Fibroblast of villous mesenchyme (primary cell): ENCODE measurements around the gene OTOGL. TPM values are rescaled to one million over a fixed set of nuclear protein-coding genes. Genes with fewer than 3 reads are reported as not detected.

ENCODE experiments used
- DNase-seq: peaks from one replicate; pipeline ENCODE4 v3.0.0-alpha.2; 2010; ENCODE audit warnings: low read depth
- H3K4me3 ChIP-seq: 2 replicates; pipeline ENCODE4 v1.5.1; 2011; ENCODE audit warnings: low read depth, mild to moderate bottlenecking, low read length
- total RNA-seq: library from RNA; depleted of rRNA; stranded (reverse); fragments of >200 nt; gene quantifications from 2 replicates; pipeline ENCODE4 v1.2.3, GENCODE V29; 2012
- TF ChIP-seq, protein P1 (sequence below): IDR thresholded peaks from 2 replicates; pipeline ENCODE4 v1.5.1; 2012; ENCODE audit warnings: low read depth, mild to moderate bottlenecking, low read length; ENCODE audit not compliant: insufficient read depth

OTOGL gene
- total RNA-seq, 1 donor: under 0.01 TPM

DNA sequence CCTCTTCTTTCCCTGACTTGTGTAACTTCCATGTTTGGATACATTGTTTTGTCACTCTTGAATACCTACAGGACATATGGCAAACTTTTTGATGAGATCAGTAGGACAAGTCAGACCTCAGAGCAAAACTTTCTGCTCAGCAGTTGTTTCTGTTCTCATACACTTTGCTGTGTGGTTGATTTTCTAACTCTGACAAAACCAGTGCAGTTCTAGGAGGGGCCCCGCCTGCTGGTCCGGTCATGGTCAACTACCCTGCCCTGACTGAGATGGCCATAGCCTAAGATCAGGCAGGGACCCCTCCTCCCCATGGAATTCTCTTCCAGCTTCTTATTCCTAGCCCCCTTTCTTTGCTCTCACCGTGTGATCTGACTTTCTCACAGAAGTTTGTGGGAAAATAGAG, 92.8 kb downstream of the OTOGL start:
- H3K4me3 ChIP-seq: no peak overlapping the region
- peak; percentile 29 for DNase-seq
- TF ChIP-seq, protein P1, sequence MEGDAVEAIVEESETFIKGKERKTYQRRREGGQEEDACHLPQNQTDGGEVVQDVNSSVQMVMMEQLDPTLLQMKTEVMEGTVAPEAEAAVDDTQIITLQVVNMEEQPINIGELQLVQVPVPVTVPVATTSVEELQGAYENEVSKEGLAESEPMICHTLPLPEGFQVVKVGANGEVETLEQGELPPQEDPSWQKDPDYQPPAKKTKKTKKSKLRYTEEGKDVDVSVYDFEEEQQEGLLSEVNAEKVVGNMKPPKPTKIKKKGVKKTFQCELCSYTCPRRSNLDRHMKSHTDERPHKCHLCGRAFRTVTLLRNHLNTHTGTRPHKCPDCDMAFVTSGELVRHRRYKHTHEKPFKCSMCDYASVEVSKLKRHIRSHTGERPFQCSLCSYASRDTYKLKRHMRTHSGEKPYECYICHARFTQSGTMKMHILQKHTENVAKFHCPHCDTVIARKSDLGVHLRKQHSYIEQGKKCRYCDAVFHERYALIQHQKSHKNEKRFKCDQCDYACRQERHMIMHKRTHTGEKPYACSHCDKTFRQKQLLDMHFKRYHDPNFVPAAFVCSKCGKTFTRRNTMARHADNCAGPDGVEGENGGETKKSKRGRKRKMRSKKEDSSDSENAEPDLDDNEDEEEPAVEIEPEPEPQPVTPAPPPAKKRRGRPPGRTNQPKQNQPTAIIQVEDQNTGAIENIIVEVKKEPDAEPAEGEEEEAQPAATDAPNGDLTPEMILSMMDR: no peak

DNA sequence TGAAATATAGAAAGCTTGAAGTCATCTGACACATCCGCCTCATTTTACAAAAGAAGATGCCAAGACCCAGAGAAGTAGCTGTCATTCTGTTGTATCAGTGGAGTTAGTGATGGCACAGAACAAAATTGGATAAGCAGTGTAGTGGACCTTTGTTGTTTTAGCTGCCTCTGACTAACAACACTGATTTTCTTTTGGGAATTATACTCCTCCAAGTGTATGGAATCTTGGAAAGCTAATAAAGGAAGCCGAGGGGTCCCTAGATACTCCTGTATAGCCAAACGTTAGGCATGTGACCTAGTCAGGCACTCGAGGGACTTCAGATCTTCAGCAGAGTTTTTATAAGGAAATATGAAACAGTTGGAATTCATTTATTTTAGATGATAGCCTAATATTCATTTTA, 94.5 kb downstream of the OTOGL start:
- H3K4me3 ChIP-seq: no peak overlapping the region
- no peak for DNase-seq
- TF ChIP-seq, protein P1: no peak

DNA sequence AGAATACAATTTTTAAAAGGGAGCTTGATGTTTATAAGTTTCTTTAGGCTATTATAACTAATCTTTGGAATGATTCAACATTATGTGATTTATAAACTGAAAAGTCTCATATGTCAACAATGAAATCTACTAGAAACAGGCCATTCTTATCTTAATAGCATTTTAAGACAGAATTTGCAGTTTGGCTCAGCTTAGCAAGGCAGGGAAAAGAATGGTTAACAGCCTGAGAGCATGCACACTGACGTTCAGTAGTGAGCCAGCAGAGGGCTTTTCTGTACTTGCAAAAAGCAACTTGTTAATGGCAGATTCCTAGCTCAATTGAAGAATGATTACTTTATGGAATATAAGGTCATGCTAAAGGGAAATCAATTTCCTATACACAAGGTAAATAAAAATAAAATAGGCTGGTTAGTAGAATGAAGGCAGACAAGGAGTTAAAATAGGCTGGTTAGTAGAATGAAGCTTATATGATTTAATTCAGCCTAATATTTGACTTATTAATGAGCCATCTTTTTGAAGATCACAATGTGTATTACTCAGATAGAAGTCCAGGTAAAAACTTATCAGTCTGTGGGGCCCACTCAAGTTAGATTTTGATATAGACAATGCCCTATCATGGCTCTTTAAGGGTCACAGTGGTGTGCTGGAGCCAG, 95.9 kb downstream of the OTOGL start:
- DNase-seq: peak; percentile 65
- no peak overlapping the region for H3K4me3 ChIP-seq
- TF ChIP-seq, protein P1: peak; percentile 82

DNA sequence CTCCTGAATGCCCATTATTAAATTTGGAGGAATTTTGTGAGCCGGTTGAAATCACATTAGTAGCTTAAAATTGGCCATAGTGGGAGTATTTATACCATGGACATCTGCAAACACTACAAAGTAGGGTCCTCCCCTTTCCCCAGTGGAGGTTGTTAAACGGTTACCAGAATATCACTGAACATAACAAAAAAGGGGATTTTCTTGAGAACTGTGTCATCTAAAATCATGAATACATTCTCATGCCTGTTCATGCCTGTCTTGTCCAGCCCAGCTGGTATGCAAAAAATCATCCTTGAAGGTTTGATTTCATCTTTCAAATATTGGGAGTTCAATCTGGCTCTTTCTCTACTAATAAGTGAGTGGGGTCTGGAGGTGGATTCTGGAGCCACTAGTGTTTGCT, 96.4 kb downstream of the OTOGL start:
- TF ChIP-seq, protein P1: no peak
- no peak for DNase-seq
- no peak overlapping the region for H3K4me3 ChIP-seq

DNA sequence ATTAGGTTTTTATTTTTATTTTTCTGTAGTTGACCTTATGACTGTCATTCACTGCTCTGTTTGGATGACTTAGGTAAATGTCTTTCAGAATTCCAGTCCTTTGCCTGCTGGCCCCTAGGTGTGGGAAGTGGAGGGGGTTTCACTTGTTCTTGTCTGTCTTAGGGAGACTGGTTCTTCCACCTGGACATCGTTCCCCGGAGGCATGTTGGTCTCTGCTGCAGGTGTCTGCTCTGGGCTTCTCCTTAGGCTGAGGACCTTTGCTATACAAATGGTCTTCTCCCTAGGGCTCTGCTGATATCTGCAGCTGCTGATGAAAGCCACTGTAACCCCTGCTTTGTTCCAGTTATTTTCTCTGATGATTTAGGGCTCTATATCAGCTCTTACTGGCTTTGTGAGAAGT, 97.1 kb downstream of the OTOGL start:
- TF ChIP-seq, protein P1: no peak
- H3K4me3 ChIP-seq: no peak overlapping the region
- DNase-seq: no peak

DNA sequence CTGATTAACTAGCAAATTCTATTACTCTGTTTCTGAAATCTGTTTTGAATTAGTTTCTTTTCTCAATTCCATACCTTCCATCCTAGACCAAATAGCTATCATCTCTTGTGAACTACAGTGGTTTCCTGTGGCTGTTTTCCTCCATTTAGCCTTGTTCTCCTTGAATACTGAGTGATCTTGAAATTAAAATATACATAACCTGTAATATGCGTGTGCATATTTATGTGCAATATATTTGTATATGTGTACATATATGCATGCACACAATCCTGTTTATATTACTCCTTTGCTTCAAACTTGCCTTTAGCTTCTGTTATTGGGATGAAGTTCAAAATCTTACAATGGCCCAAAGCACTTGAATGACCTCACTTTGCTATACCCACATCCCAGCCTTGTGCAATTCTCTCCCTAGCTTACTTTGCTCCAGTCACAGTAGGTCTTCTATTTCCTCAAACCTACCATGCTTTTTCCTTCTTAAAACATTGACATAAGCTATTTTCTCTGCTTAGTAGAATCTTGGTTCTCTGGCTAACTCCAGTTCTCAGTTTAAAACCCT, 99.5 kb downstream of the OTOGL start:
- H3K4me3 ChIP-seq: no peak overlapping the region
- DNase-seq: no peak
- TF ChIP-seq, protein P1: no peak

DNA sequence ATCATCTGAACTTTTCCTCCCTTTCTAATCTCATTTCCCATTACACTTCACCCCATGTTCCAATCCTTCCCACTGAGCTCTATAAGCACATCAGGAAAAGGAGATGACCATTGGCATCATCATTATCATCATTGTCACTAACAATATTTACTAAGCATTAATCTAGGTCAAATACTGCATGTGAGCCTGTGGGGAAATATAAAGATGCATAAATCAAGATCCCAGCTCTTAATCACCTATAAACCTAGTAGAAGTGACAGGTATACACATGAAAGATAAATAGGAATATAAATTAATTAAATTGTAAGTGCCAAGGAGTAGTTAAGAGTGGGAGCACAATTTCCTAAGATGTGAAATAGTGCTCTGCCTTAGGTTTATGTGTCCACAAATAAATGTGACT, 100.6 kb downstream of the OTOGL start:
- no peak for DNase-seq
- TF ChIP-seq, protein P1: no peak
- H3K4me3 ChIP-seq: no peak overlapping the region
